ENCODE measurements around the gene LGR6.

Gene LGR6

DNA sequence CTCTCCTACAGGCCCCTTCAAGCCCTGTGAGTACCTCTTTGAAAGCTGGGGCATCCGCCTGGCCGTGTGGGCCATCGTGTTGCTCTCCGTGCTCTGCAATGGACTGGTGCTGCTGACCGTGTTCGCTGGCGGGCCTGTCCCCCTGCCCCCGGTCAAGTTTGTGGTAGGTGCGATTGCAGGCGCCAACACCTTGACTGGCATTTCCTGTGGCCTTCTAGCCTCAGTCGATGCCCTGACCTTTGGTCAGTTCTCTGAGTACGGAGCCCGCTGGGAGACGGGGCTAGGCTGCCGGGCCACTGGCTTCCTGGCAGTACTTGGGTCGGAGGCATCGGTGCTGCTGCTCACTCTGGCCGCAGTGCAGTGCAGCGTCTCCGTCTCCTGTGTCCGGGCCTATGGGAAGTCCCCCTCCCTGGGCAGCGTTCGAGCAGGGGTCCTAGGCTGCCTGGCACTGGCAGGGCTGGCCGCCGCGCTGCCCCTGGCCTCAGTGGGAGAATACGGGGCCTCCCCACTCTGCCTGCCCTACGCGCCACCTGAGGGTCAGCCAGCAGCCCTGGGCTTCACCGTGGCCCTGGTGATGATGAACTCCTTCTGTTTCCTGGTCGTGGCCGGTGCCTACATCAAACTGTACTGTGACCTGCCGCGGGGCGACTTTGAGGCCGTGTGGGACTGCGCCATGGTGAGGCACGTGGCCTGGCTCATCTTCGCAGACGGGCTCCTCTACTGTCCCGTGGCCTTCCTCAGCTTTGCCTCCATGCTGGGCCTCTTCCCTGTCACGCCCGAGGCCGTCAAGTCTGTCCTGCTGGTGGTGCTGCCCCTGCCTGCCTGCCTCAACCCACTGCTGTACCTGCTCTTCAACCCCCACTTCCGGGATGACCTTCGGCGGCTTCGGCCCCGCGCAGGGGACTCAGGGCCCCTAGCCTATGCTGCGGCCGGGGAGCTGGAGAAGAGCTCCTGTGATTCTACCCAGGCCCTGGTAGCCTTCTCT, 124.6 kb downstream of the LGR6 start:
- Histone ChIP-seq H4K20me1 (ENCODE audit: insufficient read depth, low read length) (no peaks in the 10 kb centered on the region), H3K4me2 (ENCODE audit: low read length) (no peak overlapping the region), H2AFZ (ENCODE audit: low read depth, low read length) (no peak overlapping the region), H3K4me3 (ENCODE audit: low read length) (no peak overlapping the region), H3K4me1 (ENCODE audit: low read length) (no peaks in the 10 kb centered on the region), H3K79me2 (ENCODE audit: low read length) (no peaks in the 10 kb centered on the region), H3K36me3 (replicated peaks; ENCODE audit: low read depth, low read length) (no peaks in the 10 kb centered on the region), H3K9me3 (ENCODE audit: insufficient read depth, low read length) (no peaks in the 10 kb centered on the region), H3K9ac (ENCODE audit: low read length) (no peak overlapping the region), H3K27ac (ENCODE audit: low read length) (no peak overlapping the region), H3K27me3 (ENCODE audit: low read depth, low read length) (peaks cover 9% of the 10 kb centered on the region)
- TF ChIP-seq, protein P1, sequence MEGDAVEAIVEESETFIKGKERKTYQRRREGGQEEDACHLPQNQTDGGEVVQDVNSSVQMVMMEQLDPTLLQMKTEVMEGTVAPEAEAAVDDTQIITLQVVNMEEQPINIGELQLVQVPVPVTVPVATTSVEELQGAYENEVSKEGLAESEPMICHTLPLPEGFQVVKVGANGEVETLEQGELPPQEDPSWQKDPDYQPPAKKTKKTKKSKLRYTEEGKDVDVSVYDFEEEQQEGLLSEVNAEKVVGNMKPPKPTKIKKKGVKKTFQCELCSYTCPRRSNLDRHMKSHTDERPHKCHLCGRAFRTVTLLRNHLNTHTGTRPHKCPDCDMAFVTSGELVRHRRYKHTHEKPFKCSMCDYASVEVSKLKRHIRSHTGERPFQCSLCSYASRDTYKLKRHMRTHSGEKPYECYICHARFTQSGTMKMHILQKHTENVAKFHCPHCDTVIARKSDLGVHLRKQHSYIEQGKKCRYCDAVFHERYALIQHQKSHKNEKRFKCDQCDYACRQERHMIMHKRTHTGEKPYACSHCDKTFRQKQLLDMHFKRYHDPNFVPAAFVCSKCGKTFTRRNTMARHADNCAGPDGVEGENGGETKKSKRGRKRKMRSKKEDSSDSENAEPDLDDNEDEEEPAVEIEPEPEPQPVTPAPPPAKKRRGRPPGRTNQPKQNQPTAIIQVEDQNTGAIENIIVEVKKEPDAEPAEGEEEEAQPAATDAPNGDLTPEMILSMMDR (IDR thresholded peaks at IDR 0.05; ENCODE audit: low read depth, low read length), result no peak

DNA sequence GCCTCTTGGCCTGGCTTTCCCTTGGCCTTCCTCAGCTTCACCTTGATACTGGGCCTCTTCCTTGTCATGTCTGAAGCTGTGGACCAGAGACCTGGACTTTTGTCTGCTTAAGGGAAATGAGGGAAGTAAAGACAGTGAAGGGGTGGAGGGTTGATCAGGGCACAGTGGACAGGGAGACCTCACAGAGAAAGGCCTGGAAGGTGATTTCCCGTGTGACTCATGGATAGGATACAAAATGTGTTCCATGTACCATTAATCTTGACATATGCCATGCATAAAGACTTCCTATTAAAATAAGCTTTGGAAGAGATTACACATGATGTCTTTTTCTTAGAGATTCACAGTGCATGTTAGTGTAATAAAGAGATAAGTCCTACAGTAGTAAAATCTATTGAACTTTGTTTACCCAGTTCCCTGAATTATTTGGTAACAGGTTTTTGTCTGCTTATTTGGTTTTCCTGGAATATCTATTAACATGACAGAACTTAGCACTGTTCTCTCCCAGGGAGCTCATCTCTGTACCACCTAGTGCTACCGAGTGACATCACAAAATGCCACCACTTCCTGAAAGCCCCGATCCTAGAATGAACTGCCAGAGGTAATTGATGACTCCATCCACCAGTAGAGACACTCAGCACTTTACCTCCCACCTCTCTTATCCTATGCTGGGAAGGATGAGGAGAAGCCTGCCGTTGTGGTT, 125.9 kb downstream of the LGR6 start:
- TF ChIP-seq, protein P1 (IDR thresholded peaks at IDR 0.05; ENCODE audit: low read depth, low read length), result no peak
- TF ChIP-seq EZH2phosphoT487 (IDR thresholded peaks at IDR 0.05; ENCODE audit: low read depth), result no peak
- H3K9me3 ChIP-seq (ENCODE audit: insufficient read depth, low read length), result no peaks in the 10 kb centered on the region

DNA sequence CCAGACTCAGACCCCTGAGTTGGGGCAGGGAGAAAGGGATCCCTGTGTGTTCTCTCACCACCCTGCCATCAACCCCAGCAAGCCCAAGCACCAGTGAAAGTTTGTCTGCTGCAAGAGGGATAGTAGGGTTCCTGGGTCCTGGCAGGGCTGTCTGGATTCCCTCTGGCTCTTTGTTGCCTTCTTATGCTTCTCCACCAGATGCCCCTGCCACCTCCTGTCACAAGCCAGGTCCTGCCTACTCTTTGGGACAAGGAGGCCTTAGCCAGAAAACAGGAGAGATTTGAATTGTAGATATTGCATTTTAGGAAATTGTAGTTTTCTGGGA, 126.4 kb downstream of the LGR6 start:
- H3K27ac ChIP-seq (ENCODE audit: low read length), result no peak overlapping the region
- TF ChIP-seq, protein P1 (IDR thresholded peaks at IDR 0.05; ENCODE audit: low read depth, low read length), result no peak
- no peak for TF ChIP-seq EZH2phosphoT487 (IDR thresholded peaks at IDR 0.05; ENCODE audit: low read depth)
- H3K4me3 ChIP-seq (ENCODE audit: low read length), result no peak overlapping the region
- no peak overlapping the region for H3K9ac ChIP-seq (ENCODE audit: low read length)
- H2AFZ ChIP-seq (ENCODE audit: low read depth, low read length), result no peak overlapping the region
- no peaks in the 10 kb centered on the region for H3K4me1 ChIP-seq (ENCODE audit: low read length)
- 0 out of 2 replicates have a peak, but pooled peaks cover 6% of the 10 kb centered on the region for H3K27me3 ChIP-seq (ENCODE audit: low read depth, low read length)
- no peak overlapping the region for H3K4me2 ChIP-seq (ENCODE audit: low read length)
- H3K9me3 ChIP-seq (ENCODE audit: insufficient read depth, low read length), result no peaks in the 10 kb centered on the region
- H4K20me1 ChIP-seq (ENCODE audit: insufficient read depth, low read length), result no peaks in the 10 kb centered on the region
- H3K36me3 ChIP-seq (replicated peaks; ENCODE audit: low read depth, low read length), result no peaks in the 10 kb centered on the region
- H3K79me2 ChIP-seq (ENCODE audit: low read length), result no peaks in the 10 kb centered on the region

More for the DNA sequence above, 125.9 kb downstream of the LGR6 start:
- Histone ChIP-seq H3K4me3 (ENCODE audit: low read length) (no peak overlapping the region), H3K79me2 (ENCODE audit: low read length) (no peaks in the 10 kb centered on the region), H3K4me1 (ENCODE audit: low read length) (no peaks in the 10 kb centered on the region), H3K36me3 (replicated peaks; ENCODE audit: low read depth, low read length) (no peaks in the 10 kb centered on the region), H4K20me1 (ENCODE audit: insufficient read depth, low read length) (no peaks in the 10 kb centered on the region), H3K9ac (ENCODE audit: low read length) (no peak overlapping the region), H3K4me2 (ENCODE audit: low read length) (no peak overlapping the region), H3K27me3 (ENCODE audit: low read depth, low read length) (peaks cover 6% of the 10 kb centered on the region; the same call in 1 of the 2 replicates), H2AFZ (ENCODE audit: low read depth, low read length) (no peak overlapping the region), H3K27ac (ENCODE audit: low read length) (no peak overlapping the region)

DNA sequence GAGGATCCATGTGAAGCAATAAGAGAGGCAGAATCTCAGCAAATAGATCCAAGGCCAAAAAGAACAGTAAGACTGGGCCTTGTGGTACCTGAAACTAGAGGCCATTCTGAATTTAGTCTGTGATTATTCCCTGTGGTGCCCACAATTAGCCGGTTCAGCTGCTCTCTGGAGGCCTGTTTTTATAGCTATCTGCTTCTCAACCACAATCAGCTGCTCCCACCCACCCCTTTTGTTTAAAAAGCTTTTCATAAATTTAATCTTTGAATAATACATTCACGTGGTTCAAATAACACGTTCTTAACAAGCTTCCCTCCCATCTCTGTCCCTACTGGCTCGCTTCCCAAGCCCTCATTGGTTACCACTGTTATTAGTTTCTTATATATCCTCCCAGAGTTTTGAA, 130.1 kb downstream of the LGR6 start:
- no peak overlapping the region for H3K4me3 ChIP-seq (ENCODE audit: low read length)
- no peaks in the 10 kb centered on the region for H3K4me1 ChIP-seq (ENCODE audit: low read length)
- H3K79me2 ChIP-seq (ENCODE audit: low read length), result no peaks in the 10 kb centered on the region
- no peak for TF ChIP-seq EZH2phosphoT487 (IDR thresholded peaks at IDR 0.05; ENCODE audit: low read depth)
- TF ChIP-seq, protein P1 (IDR thresholded peaks at IDR 0.05; ENCODE audit: low read depth, low read length), result no peak
- H3K36me3 ChIP-seq (replicated peaks; ENCODE audit: low read depth, low read length), result peaks cover 3% of the 10 kb centered on the region
- H3K4me2 ChIP-seq (ENCODE audit: low read length), result no peak overlapping the region
- H3K27me3 ChIP-seq (ENCODE audit: low read depth, low read length), result no peaks in the 10 kb centered on the region
- no peaks in the 10 kb centered on the region for H4K20me1 ChIP-seq (ENCODE audit: insufficient read depth, low read length)
- H3K9ac ChIP-seq (ENCODE audit: low read length), result no peak overlapping the region
- no peak overlapping the region for H3K27ac ChIP-seq (ENCODE audit: low read length)
- no peaks in the 10 kb centered on the region for H3K9me3 ChIP-seq (ENCODE audit: insufficient read depth, low read length)
- no peak overlapping the region for H2AFZ ChIP-seq (ENCODE audit: low read depth, low read length)
